Breast epithelium (tissue), 4 donors: Measurements from ENCODE around the gene KBTBD2. TPM values are rescaled to one million over a fixed set of nuclear protein-coding genes. Genes with fewer than 3 reads are reported as not detected.

Source experiments
- DNase-seq, 2 donors: peaks; one replicate each; pipeline ENCODE4 v3.0.0-alpha.2; 2019; ENCODE audit warnings: low spot score in 2 of 2
- H3K27ac ChIP-seq, 2 donors: fragments of 200-600 bp; sonication (generic) in 1 of 2; one replicate each; pipeline ENCODE4 v1.5.1; 2016 to 2019; ENCODE audit warnings: mild to moderate bottlenecking in 1 of 2
- H3K27me3 ChIP-seq, 2 donors: fragments of 200-600 bp; sonication (generic) in 1 of 2; one replicate each; pipeline versions ENCODE4 v1.5.1 to v1.6.0; 2017 to 2019; ENCODE audit warnings: control low read depth in 1 of 2, mild to moderate bottlenecking in 1 of 2
- H3K36me3 ChIP-seq: fragments of 200-600 bp; one replicate; pipeline ENCODE4 v1.5.1; 2019
- H3K4me1 ChIP-seq, 2 donors: fragments of 200-600 bp; sonication (generic); one replicate each; pipeline ENCODE4 v1.5.1; 2016 to 2019; ENCODE audit warnings: control low read depth in 1 of 2
- H3K4me3 ChIP-seq, 3 donors: fragments of 200-600 bp; sonication (generic); 1 replicate in 2 of 3; 2 replicates in 1 of 3; pipeline ENCODE4 v1.5.1; 2016 to 2019; ENCODE audit warnings: mild to moderate bottlenecking in 3 of 3, moderate library complexity in 2 of 3
- H3K9me3 ChIP-seq, 2 donors: fragments of 200-600 bp; sonication (generic) in 1 of 2; one replicate each; pipeline ENCODE4 v1.5.1; 2016 to 2019; ENCODE audit warnings: control low read depth in 1 of 2
- CTCF ChIP-seq, 3 donors: fragments of 450-650 bp; IDR thresholded peaks; one replicate each; pipeline ENCODE4 v1.5.1; 2016 to 2017; ENCODE audit warnings: antibody characterized with exemption in 3 of 3, mild to moderate bottlenecking in 3 of 3, moderate library complexity in 3 of 3
- POLR2A ChIP-seq: fragments of 450-650 bp; IDR thresholded peaks from one replicate; pipeline ENCODE4 v1.6.1; 2016; ENCODE audit warnings: antibody characterized with exemption, mild to moderate bottlenecking, moderate library complexity
- POLR2AphosphoS5 ChIP-seq, 3 donors: sonication (generic); formaldehyde crosslinking; IDR thresholded peaks; one replicate each; pipeline ENCODE4 v1.6.1; 2017; ENCODE audit warnings: antibody characterized with exemption in 3 of 3
- intact Hi-C: fragments of 100-400 bp; cut with DNase I; formaldehyde crosslinking; loops from one replicate; pipeline ENCODE4 v1.15.1; 2023; ENCODE audit warnings: low total_unique reads
- total RNA-seq, 3 donors: library from RNA; depleted of rRNA; stranded (reverse); fragments of >200 nt; gene quantifications; one replicate each; pipeline ENCODE4 v1.1.0, GENCODE V29; 2016

KBTBD2 gene
- total RNA-seq, 3 donors from 2014 or later = 36.7 to 55.9 (median 38.9) TPM

- no peak for TF ChIP-seq POLR2AphosphoS5 (IDR thresholded peaks at IDR 0.05)
- TF ChIP-seq CTCF (IDR thresholded peaks at IDR 0.05) = no peak
- no peak for TF ChIP-seq POLR2A
- DNase-seq = no peak
- intact Hi-C loops = no loop called here
- H3K9me3 ChIP-seq = no peaks in the 10 kb centered on the region
- H3K4me3 ChIP-seq = peak overlapping the region in 2 of 3 donors; percentile 97 to 99
- no peaks in the 10 kb centered on the region for H3K36me3 ChIP-seq
- peak overlapping the region; percentile 99 to 100 for H3K27ac ChIP-seq
- peaks cover 0 to 7% of the 10 kb centered on the region in 2 donors for H3K4me1 ChIP-seq
- no peaks in the 10 kb centered on the region for H3K27me3 ChIP-seq
Measured at GRCh38 chr7:32893207-32893524, 1.6 kb upstream of the KBTBD2 start.

- H3K9me3 ChIP-seq = no peaks in the 10 kb centered on the region
- TF ChIP-seq POLR2A = no peak
- TF ChIP-seq CTCF (IDR thresholded peaks at IDR 0.05) = no peak
- no peak for TF ChIP-seq POLR2AphosphoS5 (IDR thresholded peaks at IDR 0.05)
- no peaks in the 10 kb centered on the region for H3K27me3 ChIP-seq
- no peaks in the 10 kb centered on the region for H3K36me3 ChIP-seq
- peaks cover 0 to 7% of the 10 kb centered on the region in 2 donors for H3K4me1 ChIP-seq
- peak overlapping the region; percentile 99 to 100 for H3K27ac ChIP-seq
- H3K4me3 ChIP-seq = peak overlapping the region; percentile 95 to 99 (median 97)
- DNase-seq = peak; percentile 25 to 58
- intact Hi-C loops = no loop called here
Measured at GRCh38 chr7:32892521-32893206, 1.1 kb upstream of the KBTBD2 start.

- Histone ChIP-seq H3K4me3 (peak overlapping the region; percentile 95 to 99 (median 97)), H3K36me3 (no peaks in the 10 kb centered on the region), H3K27ac (peak overlapping the region; percentile 99 to 100), H3K27me3 (no peaks in the 10 kb centered on the region), H3K4me1 (peaks cover 1 to 14% of the 10 kb centered on the region in 2 donors), H3K9me3 (no peaks in the 10 kb centered on the region)
- DNase-seq = peak; percentile 91 to 96
- intact Hi-C loops = no loop called here
- TF ChIP-seq CTCF (IDR thresholded peaks at IDR 0.05) = no peak
- TF ChIP-seq POLR2AphosphoS5 (IDR thresholded peaks at IDR 0.05) = peak; percentile 86 to 90 (median 86)
- TF ChIP-seq POLR2A = peak; percentile 64
Measured at GRCh38 chr7:32891800-32892520, 400 bp upstream of the KBTBD2 start.

GRCh38 chr7:32890793-32891042 lies 842 bp downstream of the KBTBD2 start:
- H3K36me3 ChIP-seq = no peaks in the 10 kb centered on the region
- TF ChIP-seq POLR2AphosphoS5 (IDR thresholded peaks at IDR 0.05) (peak in 1 of 3 donors; percentile 4), POLR2A (no peak)
- no peak for DNase-seq
- intact Hi-C loops = no loop called here
- H3K27me3 ChIP-seq = no peaks in the 10 kb centered on the region
- H3K4me3 ChIP-seq = peak overlapping the region; percentile 95 to 99 (median 97)
- peak overlapping the region; percentile 99 to 100 for H3K27ac ChIP-seq
- no peaks in the 10 kb centered on the region for H3K9me3 ChIP-seq
- peaks cover 3 to 14% of the 10 kb centered on the region in 2 donors for H3K4me1 ChIP-seq

GRCh38 chr7:32890010-32890792 lies 1.4 kb downstream of the KBTBD2 start:
- TF ChIP-seq POLR2A = no peak
- TF ChIP-seq CTCF (IDR thresholded peaks at IDR 0.05) = no peak
- TF ChIP-seq POLR2AphosphoS5 (IDR thresholded peaks at IDR 0.05) = no peak
- Histone ChIP-seq H3K27ac (peak overlapping the region; percentile 99 to 100), H3K27me3 (no peaks in the 10 kb centered on the region), H3K9me3 (no peaks in the 10 kb centered on the region), H3K4me1 (peaks cover 3 to 14% of the 10 kb centered on the region in 2 donors), H3K36me3 (no peaks in the 10 kb centered on the region), H3K4me3 (peak overlapping the region; percentile 95 to 99 (median 97))
- intact Hi-C loops = no loop called here
- peak in 1 of 2 donors; percentile 32 for DNase-seq
